AG04449 (cell line): ENCODE results near the gene BABAM1.

Experiments used
- CTCF ChIA-PET: fragments of 350-600 bp; formaldehyde crosslinking; extraction: SDS; loops from one replicate; lab custom pipeline; 2021; ENCODE audit warnings: antibody characterized with exemption; lab: Yijun Ruan, JAX
- POLR2A ChIA-PET: fragments of 400-600, 350-600 bp; formaldehyde crosslinking; extraction: SDS; loops from one replicate; lab custom pipeline; 2020; ENCODE audit warnings: antibody characterized with exemption, inconsistent platforms; lab: Yijun Ruan, JAX
- DNase-seq: peaks from one replicate; pipeline ENCODE4 v3.0.0-alpha.2; 2010; ENCODE audit warnings: low read depth, low spot score
- H3K4me3 ChIP-seq: 2 replicates; pipeline ENCODE4 v1.5.1; 2011; ENCODE audit warnings: low read depth, mild to moderate bottlenecking, control low read depth, low read length
- CTCF ChIP-seq: IDR thresholded peaks from one replicate; pipeline ENCODE4 v1.5.1; 2011; ENCODE audit warnings: mild to moderate bottlenecking, moderate library complexity, low read length, control low read depth, inconsistent platforms; ENCODE audit not compliant: insufficient read depth; ENCODE audit errors: missing control alignments

The BABAM1 gene

GRCh38 chr19:17327654-17328516 is 60.6 kb downstream of the BABAM1 start:
- no peak overlapping the region for H3K4me3 ChIP-seq
- CTCF ChIA-PET, result no interaction called here
- no peak for TF ChIP-seq CTCF

More at GRCh38 chr19:17327654-17328516, 60.6 kb downstream of the BABAM1 start:
- POLR2A ChIA-PET, result no interaction called here
- no peak for DNase-seq
